K562 (cell line): Measurements from ENCODE around the gene CHPF. TPM values are rescaled to one million over a fixed set of nuclear protein-coding genes. Genes with fewer than 3 reads are reported as not detected.

ENCODE experiments used
- ATAC-seq: fragments of 200-7000 bp; cut with Tn5 transposase; 3 replicates; pipeline ENCODE4 v1.9.1; 2020; ENCODE audit warnings: moderate library complexity
- BruUV-seq: library from RNA; stranded (reverse); fragments of 400-500 nt; replicated peaks from 2 replicates; lab custom pipeline; 2021; lab: Mats Ljungman, UMichigan
- CTCF ChIA-PET: fragments of 300-600 bp; formaldehyde crosslinking; extraction: SDS; loops from one replicate; lab custom pipeline; 2021; ENCODE audit warnings: low intra/inter-chr PET ratio; lab: Yijun Ruan, JAX
- POLR2A ChIA-PET: fragments of 300-600, 350-650 bp; sonication (Branson Sonifier 250); formaldehyde crosslinking; extraction: SDS; loops from one replicate; lab custom pipeline; 2021; ENCODE audit warnings: antibody characterized with exemption, inconsistent platforms; lab: Yijun Ruan, JAX
- DNase-seq, 4 experiments: peaks; one replicate each; pipeline versions ENCODE4 v3.0.0 to v3.0.0-alpha.2; 2011 to 2018; ENCODE audit warnings: low spot score in 3 of 4, mixed read lengths in 3 of 4; ENCODE audit errors: extremely low read depth in 1 of 4
- FAIRE-seq: peaks from 2 replicates; lab custom pipeline; 2011; peaks lifted over from hg19 to GRCh38; lab: Jason Lieb, UNC
- H2AFZ ChIP-seq: 2 replicates; pipeline ENCODE4 v1.6.0; 2011; ENCODE audit warnings: low read depth, low read length, control low read depth, inconsistent platforms
- H3K27ac ChIP-seq: fragments of 200-600 bp; 3 replicates; pipeline ENCODE4 v1.8.0; 2011; ENCODE audit warnings: low read depth, mild to moderate bottlenecking, control low read depth, inconsistent platforms, low read length, moderate library complexity, mixed read lengths; ENCODE audit errors: extremely low read depth
- H3K27me3 ChIP-seq, 2 experiments: fragments of 300-600 bp in 1 of 2; 2 replicates in 1 of 2; 3 replicates in 1 of 2; pipeline versions ENCODE4 v1.6.0 to v1.8.0; 2011; ENCODE audit warnings: inconsistent platforms in 2 of 2, low read length in 2 of 2, mild to moderate bottlenecking in 1 of 2, mixed read lengths in 1 of 2, moderate library complexity in 1 of 2; ENCODE audit not compliant: control insufficient read depth in 2 of 2, insufficient read depth in 2 of 2
- H3K36me3 ChIP-seq: fragments of 300-600 bp; 3 replicates; pipeline ENCODE4 v1.8.0; 2011; ENCODE audit warnings: mild to moderate bottlenecking, low read length, inconsistent platforms; ENCODE audit not compliant: control insufficient read depth, insufficient read depth
- H3K4me1 ChIP-seq, 2 experiments: fragments of 200-600 bp in 1 of 2; replicated peaks in 1 of 2; 2 replicates in 1 of 2; 3 replicates in 1 of 2; pipeline versions ENCODE4 v1.5.1 to v1.8.0; 2011; ENCODE audit warnings: inconsistent platforms in 2 of 2, low read length in 2 of 2, mild to moderate bottlenecking in 1 of 2, mixed read lengths in 1 of 2, moderate library complexity in 1 of 2; ENCODE audit not compliant: control insufficient read depth in 2 of 2, insufficient read depth in 2 of 2
- H3K4me2 ChIP-seq: 2 replicates; pipeline ENCODE4 v1.6.1; 2011; ENCODE audit warnings: low read length, control low read depth, inconsistent platforms, mixed read lengths; ENCODE audit not compliant: insufficient read depth
- H3K4me3 ChIP-seq: fragments of 200-600 bp; sonication (generic), shearing (Covaris generic); 2 replicates; pipeline ENCODE4 v1.5.1; 2016; ENCODE audit warnings: control low read depth, inconsistent platforms
- H3K79me2 ChIP-seq: fragments of 200-600 bp; 3 replicates; pipeline ENCODE4 v1.8.0; 2011; ENCODE audit warnings: low read length, inconsistent platforms; ENCODE audit not compliant: control insufficient read depth, insufficient read depth
- H3K9ac ChIP-seq, 2 experiments: 2 replicates each; pipeline versions ENCODE4 v1.6.0 to v1.6.1; 2011; ENCODE audit warnings: low read depth in 2 of 2, low read length in 2 of 2, control low read depth in 1 of 2, inconsistent platforms in 1 of 2, mild to moderate bottlenecking in 1 of 2, mixed read lengths in 1 of 2; ENCODE audit not compliant: insufficient read depth in 1 of 2
- H3K9me1 ChIP-seq: one replicate; pipeline ENCODE4 v1.6.0; 2011; ENCODE audit warnings: inconsistent platforms, mild to moderate bottlenecking, low read length, moderate library complexity; ENCODE audit not compliant: control insufficient read depth, insufficient read depth
- H3K9me3 ChIP-seq: replicated peaks from 2 replicates; pipeline ENCODE4 v1.5.1; 2011; ENCODE audit warnings: low read depth, low read length, inconsistent platforms; ENCODE audit not compliant: control insufficient read depth, insufficient read depth
- H4K20me1 ChIP-seq: replicated peaks from 2 replicates; pipeline ENCODE4 v1.6.1; 2011; ENCODE audit warnings: low read length, inconsistent platforms, mixed read lengths; ENCODE audit not compliant: control insufficient read depth, insufficient read depth
- ARID1B ChIP-seq: fragments of 450-650 bp; IDR thresholded peaks from 2 replicates; pipeline ENCODE4 v1.6.1; 2016; ENCODE audit warnings: antibody characterized with exemption, mild to moderate bottlenecking, inconsistent platforms
- CBFA2T2 ChIP-seq: fragments of 450-650 bp; conservative IDR thresholded peaks from 2 replicates; pipeline ENCODE4 v1.6.1; 2017; ENCODE audit warnings: mild to moderate bottlenecking
- POLR2G ChIP-seq: fragments of 200-400 bp; formaldehyde crosslinking; IDR thresholded peaks from 2 replicates; pipeline ENCODE4 v1.6.1; 2017; ENCODE audit warnings: low read depth, mild to moderate bottlenecking, antibody characterized with exemption, low read length, moderate library complexity
- ZBTB33 ChIP-seq: sonication (generic); formaldehyde crosslinking; IDR thresholded peaks from 2 replicates; pipeline ENCODE4 v1.8.1; 2023; ENCODE audit warnings: mild to moderate bottlenecking, missing genetic modification reagents
- ZBTB34 ChIP-seq: fragments of 250-450 bp; sonication (Bioruptor Pico); IDR thresholded peaks from 2 replicates; pipeline ENCODE4 v1.8.0; 2021; ENCODE audit warnings: mild to moderate bottlenecking, moderate library complexity
- ZNF354B ChIP-seq: fragments of 250-450 bp; sonication (Bioruptor Pico); IDR thresholded peaks from 2 replicates; pipeline ENCODE4 v1.4.0; 2020
- WGBS: fragments of 100-300 bp; shearing (Covaris generic); methylation state at CpG from one replicate; pipeline ENCODE4 v1.1.6; 2016; ENCODE audit warnings: low coverage, mixed read lengths; ENCODE audit not compliant: insufficient coverage; ENCODE audit errors: missing lambda C conversion rate; 5-methylcytosine and 5-hydroxymethylcytosine counted together
- in situ Hi-C: fragments of 300-500 bp; cut with MboI; formaldehyde crosslinking; loops from 4 replicates; pipeline ENCODE4 v1.15.0; 2018; ENCODE audit warnings: inconsistent platforms, mixed read lengths
- intact Hi-C: fragments of 100-400 bp; cut with micrococcal nuclease; formaldehyde crosslinking; loops from 2 replicates; pipeline ENCODE4 v1.14.2; 2022
- polyA plus RNA-seq, 8 experiments: library from polyadenylated mRNA; depleted of rRNA in 4 of 8; stranded (reverse) in 5 of 8; unstranded in 3 of 8; fragments of >200 nt; fragmentation: Nextera tagmentation in 2 of 8; fragmentation: Illumina TruSeq in 1 of 8; extraction: Ambion mirVana in 2 of 8; extraction: Trizol in 1 of 8; gene quantifications; 2 replicates each; pipeline versions ENCODE4 v1.2.1 to v1.2.3, GENCODE V29; 2011 to 2014; ENCODE audit warnings: inconsistent platforms in 1 of 8, missing spikeins in 1 of 8
- total RNA-seq, 7 experiments: library from RNA; depleted of rRNA in 6 of 7; stranded (reverse); fragments of >200 nt in 6 of 7; fragmentation: Illumina TruSeq in 2 of 7; extraction: Trizol in 2 of 7; gene quantifications; 2 replicates each; pipeline versions ENCODE4 v1.2.1 to v1.2.3, GENCODE V29; 2011 to 2021; ENCODE audit warnings: low replicate concordance in 1 of 7
- TF ChIP-seq, protein P1 (sequence below), 2 experiments: fragments of 450-650 bp; formaldehyde crosslinking in 1 of 2; IDR thresholded peaks; 2 replicates each; pipeline versions ENCODE4 v1.4.0 to v1.6.1; 2014 to 2020; ENCODE audit warnings: mild to moderate bottlenecking in 2 of 2, borderline replicate concordance in 1 of 2, low read depth in 1 of 2

The CHPF gene
- total and polyA plus RNA-seq, 9 of the 15 experiments (the other 6 are each of a cell fraction or from before 2014, with no cell fraction given) = 0.15 to 57.2 (median 7.9) TPM

DNA sequence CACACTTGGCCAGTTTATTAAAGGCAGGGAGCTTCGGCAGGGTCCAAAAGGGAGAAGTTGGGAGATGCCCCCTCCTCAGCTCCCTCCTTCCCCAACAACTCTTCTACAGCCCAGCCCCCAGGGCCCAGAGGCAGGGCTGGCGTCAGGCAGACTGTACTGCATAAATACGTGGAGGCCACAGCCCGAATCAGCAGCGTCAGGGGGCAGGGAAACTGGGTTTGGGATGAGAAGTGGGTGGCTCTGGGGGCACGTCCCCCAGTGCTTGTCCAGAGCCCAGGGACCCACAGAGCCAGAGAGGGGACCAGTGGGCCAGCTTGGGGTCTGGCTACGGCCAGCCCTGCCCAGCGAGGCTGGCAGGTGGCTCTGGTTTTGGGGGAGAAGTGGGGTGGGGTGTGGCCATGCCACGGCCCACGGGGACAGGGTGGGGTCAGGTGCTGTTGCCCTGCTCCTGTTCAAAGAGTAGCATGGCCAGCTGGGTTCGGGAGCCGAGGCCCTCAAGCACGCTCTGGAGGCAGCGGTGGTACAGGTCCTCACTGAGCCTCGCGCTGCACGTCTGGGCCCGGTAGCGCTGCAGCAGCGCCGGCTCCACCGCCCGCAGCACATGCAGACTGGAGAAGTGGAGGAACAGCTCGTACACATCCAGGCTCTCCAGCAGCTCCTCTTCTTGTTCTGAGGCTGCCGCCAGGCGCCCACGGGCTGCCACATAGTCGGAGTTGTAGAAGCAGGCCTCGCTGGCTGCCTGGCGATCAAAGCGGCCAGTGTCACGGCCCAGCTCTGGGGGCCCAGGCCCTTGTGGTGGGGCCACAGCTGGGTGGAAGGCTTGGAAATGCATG is 4.4 kb downstream of the CHPF start:
- no peak overlapping the region for H3K4me3 ChIP-seq
- no peak overlapping the region; a peak in 1 of 4 replicates for H3K9ac ChIP-seq
- no peak for TF ChIP-seq CBFA2T2
- TF ChIP-seq, protein P1, sequence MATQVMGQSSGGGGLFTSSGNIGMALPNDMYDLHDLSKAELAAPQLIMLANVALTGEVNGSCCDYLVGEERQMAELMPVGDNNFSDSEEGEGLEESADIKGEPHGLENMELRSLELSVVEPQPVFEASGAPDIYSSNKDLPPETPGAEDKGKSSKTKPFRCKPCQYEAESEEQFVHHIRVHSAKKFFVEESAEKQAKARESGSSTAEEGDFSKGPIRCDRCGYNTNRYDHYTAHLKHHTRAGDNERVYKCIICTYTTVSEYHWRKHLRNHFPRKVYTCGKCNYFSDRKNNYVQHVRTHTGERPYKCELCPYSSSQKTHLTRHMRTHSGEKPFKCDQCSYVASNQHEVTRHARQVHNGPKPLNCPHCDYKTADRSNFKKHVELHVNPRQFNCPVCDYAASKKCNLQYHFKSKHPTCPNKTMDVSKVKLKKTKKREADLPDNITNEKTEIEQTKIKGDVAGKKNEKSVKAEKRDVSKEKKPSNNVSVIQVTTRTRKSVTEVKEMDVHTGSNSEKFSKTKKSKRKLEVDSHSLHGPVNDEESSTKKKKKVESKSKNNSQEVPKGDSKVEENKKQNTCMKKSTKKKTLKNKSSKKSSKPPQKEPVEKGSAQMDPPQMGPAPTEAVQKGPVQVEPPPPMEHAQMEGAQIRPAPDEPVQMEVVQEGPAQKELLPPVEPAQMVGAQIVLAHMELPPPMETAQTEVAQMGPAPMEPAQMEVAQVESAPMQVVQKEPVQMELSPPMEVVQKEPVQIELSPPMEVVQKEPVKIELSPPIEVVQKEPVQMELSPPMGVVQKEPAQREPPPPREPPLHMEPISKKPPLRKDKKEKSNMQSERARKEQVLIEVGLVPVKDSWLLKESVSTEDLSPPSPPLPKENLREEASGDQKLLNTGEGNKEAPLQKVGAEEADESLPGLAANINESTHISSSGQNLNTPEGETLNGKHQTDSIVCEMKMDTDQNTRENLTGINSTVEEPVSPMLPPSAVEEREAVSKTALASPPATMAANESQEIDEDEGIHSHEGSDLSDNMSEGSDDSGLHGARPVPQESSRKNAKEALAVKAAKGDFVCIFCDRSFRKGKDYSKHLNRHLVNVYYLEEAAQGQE (IDR thresholded peaks at IDR 0.05; ENCODE audit: borderline replicate concordance) = no peak
- TF ChIP-seq, protein P1 (CRISPR knock-in tag; IDR thresholded peaks at IDR 0.05; ENCODE audit: low read depth) = no peak
- TF ChIP-seq ZBTB34 (CRISPR knock-in tag) = no peak
- no peak for TF ChIP-seq ZNF354B (CRISPR knock-in tag)
- peak; percentile 61 for TF ChIP-seq ZBTB33 (CRISPR knock-in tag)
- no peak for TF ChIP-seq ARID1B
- peak; percentile 53 for TF ChIP-seq POLR2G
- no peak overlapping the region for H3K27ac ChIP-seq
- DNase-seq = no peak
- H3K4me1 ChIP-seq = peaks cover 0 to 67% of the 10 kb centered on the region in 2 experiments; a peak in 3 of 5 replicates
- no peaks in the 10 kb centered on the region for H3K27me3 ChIP-seq
- no TSS peak for BruUV-seq
- intact Hi-C loops (no loop called here), in situ Hi-C loops (no loop called here)
- CTCF ChIA-PET = interaction anchor here (0.8 kb wide), 1 partner anchor 56 kb away, joined by 3 read pairs; no protein-coding TSS in a partner anchor
- H3K79me2 ChIP-seq = peaks cover 17% of the 10 kb centered on the region
- H3K9me1 ChIP-seq = no peaks in the 10 kb centered on the region
- no peak for ATAC-seq
- no peak for FAIRE-seq
- POLR2A ChIA-PET = interaction anchor here (0.6 to 0.8 kb wide), 3 partner anchors 12 to 122 kb away, joined by 3 to 4 read pairs (median 3); no protein-coding TSS in a partner anchor
- H3K9me3 ChIP-seq = no peaks in the 10 kb centered on the region
- H4K20me1 ChIP-seq = peaks cover 18% of the 10 kb centered on the region; the same call in 1 of the 2 replicates
- H3K4me2 ChIP-seq = no peak overlapping the region
- no peak overlapping the region for H2AFZ ChIP-seq
- 90% methylated on average over 11 of the region's 32 CpGs for WGBS
- peaks cover 41% of the 10 kb centered on the region; the same call in 2 of the 3 replicates for H3K36me3 ChIP-seq
